Hepatocyte (in vitro differentiated cells): Measurements from ENCODE around the gene LRRC1. TPM values are rescaled to one million over a fixed set of nuclear protein-coding genes. Genes with fewer than 3 reads are reported as not detected.

Source experiments
- DNase-seq: peaks from one replicate; pipeline ENCODE4 v3.0.0-alpha.2; 2016; ENCODE audit warnings: low spot score
- H2AFZ ChIP-seq: fragments of 200-600 bp; sonication (generic); 2 replicates; pipeline ENCODE4 v1.6.0; 2016; ENCODE audit warnings: antibody characterized with exemption, mild to moderate bottlenecking
- H3K27ac ChIP-seq: fragments of 200-600 bp; sonication (generic); 2 replicates; pipeline ENCODE4 v1.5.1; 2016; ENCODE audit warnings: mild to moderate bottlenecking
- H3K27me3 ChIP-seq: fragments of 200-600 bp; sonication (generic); 2 replicates; pipeline ENCODE4 v1.6.1; 2016
- H3K36me3 ChIP-seq: fragments of 200-600 bp; sonication (generic); replicated peaks from 2 replicates; pipeline ENCODE4 v1.5.1; 2016; ENCODE audit warnings: low read depth; ENCODE audit not compliant: insufficient read depth
- H3K4me1 ChIP-seq: fragments of 200-600 bp; sonication (generic); 2 replicates; pipeline ENCODE4 v1.5.1; 2016; ENCODE audit warnings: mild to moderate bottlenecking, moderate library complexity; ENCODE audit not compliant: insufficient read depth
- H3K4me2 ChIP-seq: fragments of 200-600 bp; sonication (generic); 2 replicates; pipeline ENCODE4 v1.6.0; 2016
- H3K4me3 ChIP-seq: fragments of 200-600 bp; sonication (generic); 2 replicates; pipeline ENCODE4 v1.5.1; 2016; ENCODE audit warnings: mild to moderate bottlenecking
- H3K79me2 ChIP-seq: fragments of 200-600 bp; sonication (generic); 2 replicates; pipeline ENCODE4 v1.6.0; 2017; ENCODE audit warnings: mild to moderate bottlenecking
- H3K9me2 ChIP-seq: fragments of 200-600 bp; sonication (generic); replicated peaks from 2 replicates; pipeline ENCODE4 v1.6.0; 2017; ENCODE audit warnings: mild to moderate bottlenecking; ENCODE audit not compliant: insufficient read depth
- H3K9me3 ChIP-seq: fragments of 200-600 bp; sonication (generic); 2 replicates; pipeline ENCODE4 v1.5.1; 2016; ENCODE audit warnings: low read depth, mild to moderate bottlenecking
- H4K20me1 ChIP-seq: fragments of 200-600 bp; sonication (generic); 2 replicates; pipeline ENCODE4 v1.6.0; 2016; ENCODE audit warnings: mild to moderate bottlenecking; ENCODE audit not compliant: insufficient read depth, poor library complexity, severe bottlenecking
- EZH2 ChIP-seq: fragments of 200-600 bp; sonication (generic); IDR thresholded peaks from 2 replicates; pipeline ENCODE4 v1.6.1; 2016; ENCODE audit warnings: antibody characterized with exemption, mild to moderate bottlenecking, borderline replicate concordance
- EZH2phosphoT487 ChIP-seq: fragments of 200-600 bp; sonication (generic); IDR thresholded peaks from one replicate; pipeline ENCODE4 v1.6.1; 2018; ENCODE audit warnings: antibody characterized with exemption, mild to moderate bottlenecking, low read depth, moderate library complexity; ENCODE audit not compliant: unreplicated experiment, severe bottlenecking
- WGBS: methylation state at CpG from one replicate; pipeline ENCODE4 v1.1.6; 2016; ENCODE audit warnings: low lambda C conversion rate; ENCODE audit errors: missing lambda C conversion rate; 5-methylcytosine and 5-hydroxymethylcytosine counted together
- polyA plus RNA-seq: library from polyadenylated mRNA; unstranded; fragments of >200 nt; fragmentation: Nextera tagmentation; extraction: Ambion mirVana; gene quantifications from 2 replicates; pipeline ENCODE4 v1.2.1, GENCODE V29; 2016
- total RNA-seq: library from RNA; depleted of rRNA; stranded (reverse); fragments of >200 nt; gene quantifications from 2 replicates; pipeline ENCODE4 v1.2.3, GENCODE V29; 2014
- TF ChIP-seq, protein P1 (sequence below): fragments of 200-600 bp; sonication (generic); IDR thresholded peaks from 2 replicates; pipeline ENCODE4 v1.5.1; 2016; ENCODE audit warnings: antibody characterized with exemption, mild to moderate bottlenecking; ENCODE audit not compliant: poor library complexity

The LRRC1 gene
- total and polyA plus RNA-seq, 2 experiments from 2014 or later, result 54.3 to 61.4 TPM

DNA sequence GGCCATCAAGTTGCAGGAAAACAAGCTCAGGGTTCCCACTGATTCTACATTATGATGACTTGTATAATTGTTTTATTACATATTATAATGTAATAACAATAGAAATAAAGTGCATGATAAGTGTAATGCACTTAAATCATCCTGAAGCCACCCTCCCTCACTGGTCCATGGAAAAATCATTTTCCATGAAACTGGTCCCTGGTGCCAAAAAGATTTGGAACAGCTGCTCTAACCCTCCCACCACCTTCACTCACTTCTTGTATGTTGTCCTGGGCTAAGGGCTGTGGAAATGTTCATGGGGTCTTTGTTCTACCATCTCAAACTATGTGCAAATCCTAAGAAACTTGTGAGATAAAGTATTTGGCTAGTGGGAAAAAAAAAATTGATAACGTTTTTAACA, 133.8 kb downstream of the LRRC1 start:
- Histone ChIP-seq H3K9me2 (no peaks in the 10 kb centered on the region), H2AFZ (no peak overlapping the region), H3K36me3 (no peaks in the 10 kb centered on the region), H3K9me3 (no peaks in the 10 kb centered on the region), H4K20me1 (no peaks in the 10 kb centered on the region), H3K27me3 (no peaks in the 10 kb centered on the region), H3K4me1 (peaks cover 9% of the 10 kb centered on the region), H3K4me2 (no peak overlapping the region), H3K4me3 (no peak overlapping the region), H3K27ac (peak overlapping the region; percentile 37), H3K79me2 (peaks cover 2% of the 10 kb centered on the region)
- TF ChIP-seq EZH2 (no peak), EZH2phosphoT487 (no peak)
- TF ChIP-seq, protein P1, sequence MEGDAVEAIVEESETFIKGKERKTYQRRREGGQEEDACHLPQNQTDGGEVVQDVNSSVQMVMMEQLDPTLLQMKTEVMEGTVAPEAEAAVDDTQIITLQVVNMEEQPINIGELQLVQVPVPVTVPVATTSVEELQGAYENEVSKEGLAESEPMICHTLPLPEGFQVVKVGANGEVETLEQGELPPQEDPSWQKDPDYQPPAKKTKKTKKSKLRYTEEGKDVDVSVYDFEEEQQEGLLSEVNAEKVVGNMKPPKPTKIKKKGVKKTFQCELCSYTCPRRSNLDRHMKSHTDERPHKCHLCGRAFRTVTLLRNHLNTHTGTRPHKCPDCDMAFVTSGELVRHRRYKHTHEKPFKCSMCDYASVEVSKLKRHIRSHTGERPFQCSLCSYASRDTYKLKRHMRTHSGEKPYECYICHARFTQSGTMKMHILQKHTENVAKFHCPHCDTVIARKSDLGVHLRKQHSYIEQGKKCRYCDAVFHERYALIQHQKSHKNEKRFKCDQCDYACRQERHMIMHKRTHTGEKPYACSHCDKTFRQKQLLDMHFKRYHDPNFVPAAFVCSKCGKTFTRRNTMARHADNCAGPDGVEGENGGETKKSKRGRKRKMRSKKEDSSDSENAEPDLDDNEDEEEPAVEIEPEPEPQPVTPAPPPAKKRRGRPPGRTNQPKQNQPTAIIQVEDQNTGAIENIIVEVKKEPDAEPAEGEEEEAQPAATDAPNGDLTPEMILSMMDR, result no peak
- DNase-seq, result no peak
- 70% methylated on average over 1 of the region's 1 CpG for whole genome bisulfite sequencing

DNA sequence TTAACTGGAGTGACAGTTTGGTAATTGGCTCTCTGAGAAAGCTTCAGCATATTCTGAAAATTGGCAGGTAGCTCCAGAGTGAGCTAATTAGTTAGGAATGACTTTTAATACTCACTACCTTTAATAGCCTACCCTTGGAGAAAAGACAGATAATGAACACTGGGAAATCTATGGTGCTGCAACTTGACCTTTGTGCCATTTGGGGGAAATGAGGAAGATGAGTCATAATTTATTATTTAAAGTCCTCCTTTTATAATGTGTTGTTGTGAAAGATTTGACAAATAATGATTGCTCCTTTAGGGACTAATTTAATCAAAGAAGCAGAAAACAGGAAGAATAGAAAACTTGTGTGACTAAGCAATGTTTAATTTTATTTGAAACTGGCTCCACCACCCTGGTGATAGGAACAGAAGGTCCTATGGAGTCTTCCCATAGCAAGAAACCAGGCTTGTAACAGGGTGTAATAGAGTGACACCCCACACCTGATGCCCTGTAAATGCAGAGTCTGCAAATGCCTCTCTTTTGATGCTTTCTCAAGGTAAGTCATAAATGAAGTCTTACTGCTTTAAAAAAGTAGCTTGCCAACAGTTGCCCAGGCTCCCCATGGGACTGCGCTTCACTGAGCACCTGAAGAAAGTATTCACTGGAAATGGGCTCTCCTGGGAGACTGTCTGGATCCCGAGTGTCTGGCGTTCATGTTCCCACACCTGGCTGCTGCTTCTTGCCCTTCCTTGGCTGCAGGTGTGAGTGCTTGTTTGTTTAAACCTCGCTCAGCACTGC, 134.4 kb downstream of the LRRC1 start:
- Histone ChIP-seq H3K79me2 (peaks cover 2% of the 10 kb centered on the region), H3K4me1 (peaks cover 9% of the 10 kb centered on the region), H3K27me3 (no peaks in the 10 kb centered on the region), H3K4me2 (no peak overlapping the region), H3K36me3 (no peaks in the 10 kb centered on the region), H3K9me3 (no peaks in the 10 kb centered on the region), H4K20me1 (no peaks in the 10 kb centered on the region), H2AFZ (no peak overlapping the region), H3K4me3 (no peak overlapping the region), H3K9me2 (no peaks in the 10 kb centered on the region), H3K27ac (peak overlapping the region; percentile 54)
- no peak for DNase-seq
- whole genome bisulfite sequencing, result 97% methylated on average over 4 of the region's 4 CpGs
- TF ChIP-seq, protein P1, result no peak
- TF ChIP-seq EZH2phosphoT487 (no peak), EZH2 (no peak)

DNA sequence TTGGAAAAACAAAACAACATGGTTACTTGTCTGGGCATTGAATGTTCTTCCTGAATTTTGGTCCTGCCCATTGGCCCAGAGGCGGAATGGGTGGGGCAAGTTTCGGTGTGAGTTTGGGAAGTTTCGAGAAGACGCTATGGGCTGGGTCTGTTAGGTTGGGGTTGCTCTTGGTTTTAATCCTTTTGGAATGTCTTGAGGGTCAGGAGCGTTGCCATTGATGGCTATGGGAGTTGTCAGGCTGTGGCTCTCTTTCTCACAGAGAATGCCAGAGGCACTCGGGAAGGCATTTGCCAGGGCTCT, 135.0 kb downstream of the LRRC1 start:
- H2AFZ ChIP-seq, result no peak overlapping the region
- no peaks in the 10 kb centered on the region for H3K27me3 ChIP-seq
- H3K9me2 ChIP-seq, result no peaks in the 10 kb centered on the region
- H4K20me1 ChIP-seq, result no peaks in the 10 kb centered on the region
- no peak for DNase-seq
- peaks cover 2% of the 10 kb centered on the region for H3K79me2 ChIP-seq
- peaks cover 9% of the 10 kb centered on the region for H3K4me1 ChIP-seq
- H3K27ac ChIP-seq, result peak overlapping the region; percentile 54
- 84% methylated on average over 6 of the region's 6 CpGs for WGBS
- H3K9me3 ChIP-seq, result no peaks in the 10 kb centered on the region
- H3K4me2 ChIP-seq, result no peak overlapping the region
- H3K4me3 ChIP-seq, result no peak overlapping the region
- no peaks in the 10 kb centered on the region for H3K36me3 ChIP-seq
- TF ChIP-seq, protein P1, result no peak
- TF ChIP-seq EZH2phosphoT487 (no peak), EZH2 (no peak)
